Stromal cell of bone marrow (primary cell): Measurements from ENCODE around the gene ATG7.
A peak's percentile ranks its signal among the peaks of the same experiment; 100 is the strongest.
"Not testable (repeated sequence)": the region's sequence is repeated elsewhere in the genome, so short reads cannot be mapped to it uniquely, and the experiment has no call there.

ENCODE experiments used
- DNase-seq: peaks from one replicate; pipeline ENCODE4 v3.0.0-alpha.2; 2012; ENCODE audit warnings: low read depth

ATG7 gene

GRCh38 chr3:11390411-11391131 is 118.4 kb downstream of the ATG7 start:
- DNase-seq, result no peak

- no peak for DNase-seq
These were observed 119.1 kb downstream of the ATG7 start for GRCh38 chr3:11391174-11391879.

- DNase-seq, result no peak
These were observed 120.0 kb downstream of the ATG7 start for GRCh38 chr3:11392014-11392859.

GRCh38 chr3:11392860-11393114 is 120.6 kb downstream of the ATG7 start:
- no peak for DNase-seq

- no peak for DNase-seq
These were observed 121.2 kb downstream of the ATG7 start for GRCh38 chr3:11393401-11393800.

- no peak for DNase-seq
These were observed 122.2 kb downstream of the ATG7 start for GRCh38 chr3:11394392-11394791.

- no peak for DNase-seq
These were observed 128.0 kb downstream of the ATG7 start for GRCh38 chr3:11400213-11400612.

- no peak for DNase-seq
These were observed 129.2 kb downstream of the ATG7 start for GRCh38 chr3:11401434-11401833.

GRCh38 chr3:11405323-11405722 is 133.1 kb downstream of the ATG7 start:
- no peak for DNase-seq

- no peak for DNase-seq
These were observed 135.4 kb downstream of the ATG7 start for GRCh38 chr3:11407644-11408043.

- not testable (repeated sequence) for DNase-seq
These were observed 136.2 kb downstream of the ATG7 start for GRCh38 chr3:11408324-11408859.

- no peak for DNase-seq
These were observed 138.4 kb downstream of the ATG7 start for GRCh38 chr3:11410564-11410963.

- no peak for DNase-seq
These were observed 139.8 kb downstream of the ATG7 start for GRCh38 chr3:11411956-11412355.

- no peak for DNase-seq
These were observed 140.9 kb downstream of the ATG7 start for GRCh38 chr3:11413071-11413470.

- no peak for DNase-seq
These were observed 142.9 kb downstream of the ATG7 start for GRCh38 chr3:11415099-11415498.

GRCh38 chr3:11420066-11420465 is 147.9 kb downstream of the ATG7 start:
- no peak for DNase-seq

GRCh38 chr3:11422291-11422690 is 150.1 kb downstream of the ATG7 start:
- DNase-seq, result no peak

- no peak for DNase-seq
These were observed 151.7 kb downstream of the ATG7 start for GRCh38 chr3:11423868-11424267.

- no peak for DNase-seq
These were observed 152.1 kb downstream of the ATG7 start for GRCh38 chr3:11424277-11424676.

GRCh38 chr3:11430207-11430606 is 158.0 kb downstream of the ATG7 start:
- no peak for DNase-seq

GRCh38 chr3:11430624-11431023 is 158.4 kb downstream of the ATG7 start:
- peak; percentile 43 for DNase-seq

GRCh38 chr3:11431319-11431718 is 159.1 kb downstream of the ATG7 start:
- DNase-seq, result no peak

GRCh38 chr3:11434017-11434526 is 161.9 kb downstream of the ATG7 start:
- peak; percentile 93 for DNase-seq
